NCI-H82 treated with DMSO at 0.1 percent for 48 hours (cell line): ENCODE data around the gene SYNPO2.

Source experiments
- DNase-seq: peaks from one replicate; lab custom pipeline; 2025; ENCODE audit not compliant: unreplicated experiment; lab: John Stamatoyannopoulos, UW

SYNPO2 gene

DNA sequence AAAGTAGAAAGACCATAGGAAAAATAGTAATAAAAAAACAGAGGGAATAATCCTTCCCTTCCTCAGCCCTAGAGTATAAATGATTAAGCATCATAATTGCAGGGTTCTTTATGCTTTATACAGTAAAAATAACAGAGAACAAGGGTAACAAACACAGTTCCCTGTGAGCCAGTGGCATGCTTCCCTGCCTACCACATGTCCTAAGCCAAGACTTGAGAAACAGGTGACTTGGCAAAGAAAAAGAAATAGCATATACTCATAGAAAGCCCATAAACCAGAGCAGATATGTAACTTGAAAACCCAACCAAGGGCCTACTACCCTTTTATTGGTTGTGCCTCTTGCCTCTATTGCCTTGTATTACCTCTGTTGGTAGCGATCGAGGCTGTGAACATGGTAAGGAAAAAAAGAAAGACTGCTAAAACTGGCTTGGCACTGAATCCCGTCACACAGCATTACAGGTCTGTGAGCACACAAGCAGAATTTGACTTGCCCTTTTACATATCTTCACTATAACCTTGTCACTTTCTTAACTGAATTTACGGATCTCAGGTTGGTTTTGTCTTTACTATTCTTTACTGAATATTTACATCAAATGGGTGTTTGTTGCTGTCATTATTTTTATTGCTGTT is 216.1 kb downstream of the SYNPO2 start:
- no peak for DNase-seq

DNA sequence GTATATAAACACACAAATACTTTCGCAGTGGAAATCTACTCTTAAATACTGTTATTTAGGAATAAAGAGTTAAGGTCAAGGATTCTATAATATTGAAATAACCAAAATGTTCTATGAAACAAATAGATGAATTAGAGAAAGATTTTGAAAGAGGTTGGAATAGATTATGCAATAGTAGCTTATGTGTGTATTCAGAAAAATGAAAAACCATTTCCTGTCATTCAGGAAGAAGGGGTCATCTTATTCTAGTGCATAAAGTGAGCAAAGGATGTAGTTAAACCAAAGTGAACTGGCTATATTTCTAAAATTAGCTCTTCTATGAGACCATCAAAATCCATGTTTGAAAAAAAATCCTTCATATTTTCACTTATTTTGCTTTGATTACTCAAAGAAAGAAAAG is 217.0 kb downstream of the SYNPO2 start:
- DNase-seq = no peak

GRCh38 chr4:119106036-119107000 is 217.7 kb downstream of the SYNPO2 start:
- DNase-seq = no peak

DNA sequence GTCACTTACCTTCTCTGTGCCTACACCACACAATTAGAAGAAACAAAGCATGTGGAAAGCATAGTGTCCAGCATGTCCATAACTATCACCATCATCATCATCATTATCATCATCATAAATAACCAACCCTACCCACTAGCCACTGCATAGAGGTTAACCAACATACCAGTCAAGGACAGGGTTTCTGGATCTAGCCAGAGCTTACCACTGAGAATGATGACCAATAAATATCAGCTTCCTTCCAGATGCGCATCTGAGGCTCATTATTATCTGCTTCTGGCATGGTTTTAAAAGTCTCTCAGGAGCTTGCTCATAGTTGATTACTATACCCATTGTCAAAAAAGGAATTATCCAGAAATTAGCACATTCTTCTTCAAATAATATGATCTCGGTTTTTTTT is 221.5 kb downstream of the SYNPO2 start:
- no peak for DNase-seq
